ENCODE results near the gene PCDH15.

PCDH15 gene

DNA sequence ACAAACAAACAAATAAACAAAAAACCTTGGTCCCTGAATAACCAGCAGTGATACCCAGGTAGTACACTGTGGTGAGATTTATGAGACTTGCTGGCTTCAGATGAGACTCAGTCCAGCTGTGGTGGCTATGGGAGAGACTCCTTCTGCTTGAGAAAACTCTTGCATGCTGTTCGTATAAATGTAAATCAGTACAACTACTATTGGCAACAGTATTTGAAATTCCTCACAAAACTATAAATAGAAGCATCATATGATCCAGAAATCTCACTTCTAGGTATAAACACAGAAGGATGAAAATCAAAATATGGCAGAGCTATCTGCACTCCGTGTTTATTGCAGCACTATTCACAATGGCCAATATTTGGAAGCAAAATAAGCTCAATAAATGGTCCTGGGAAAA is 692.1 kb downstream of the PCDH15 start:
- no peak for DNase-seq

DNA sequence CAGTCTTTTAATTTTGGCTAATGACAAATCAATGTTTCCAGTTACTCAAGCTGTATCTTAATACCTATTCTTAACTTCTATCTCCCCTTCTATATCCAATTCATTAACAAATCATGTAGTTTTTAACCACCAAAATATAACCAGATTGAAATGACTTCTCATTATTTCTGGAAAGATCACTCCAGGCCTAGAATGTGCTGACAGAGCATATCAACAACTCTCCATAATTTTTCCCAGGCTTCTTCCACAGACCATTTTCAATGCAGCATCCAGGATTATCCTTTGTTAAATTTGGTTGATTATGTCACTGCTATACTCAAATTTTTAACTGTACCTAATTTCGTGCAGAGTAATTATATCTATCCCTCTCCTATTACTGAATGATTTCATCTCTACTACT is 704.1 kb downstream of the PCDH15 start:
- no peak for DNase-seq

DNA sequence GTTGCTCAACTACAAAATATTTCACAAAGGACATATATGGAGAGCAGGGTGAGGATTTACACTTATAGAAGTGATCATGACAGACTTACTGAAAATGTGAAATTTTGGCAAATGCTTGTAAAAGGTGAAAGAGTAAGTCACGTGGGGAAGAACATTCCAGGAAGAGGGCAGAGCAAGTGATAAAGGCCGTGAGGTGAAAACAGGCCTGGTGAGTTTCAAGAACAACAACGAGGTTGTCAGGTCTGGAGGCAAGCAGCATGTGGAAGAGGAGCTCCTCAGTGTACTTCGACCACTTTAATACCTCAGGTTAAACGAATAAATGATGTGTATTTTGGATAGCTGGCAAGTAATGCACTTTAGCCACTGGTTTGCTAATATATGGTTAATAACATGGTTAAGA is 706.7 kb downstream of the PCDH15 start:
- DNase-seq = no peak

DNA sequence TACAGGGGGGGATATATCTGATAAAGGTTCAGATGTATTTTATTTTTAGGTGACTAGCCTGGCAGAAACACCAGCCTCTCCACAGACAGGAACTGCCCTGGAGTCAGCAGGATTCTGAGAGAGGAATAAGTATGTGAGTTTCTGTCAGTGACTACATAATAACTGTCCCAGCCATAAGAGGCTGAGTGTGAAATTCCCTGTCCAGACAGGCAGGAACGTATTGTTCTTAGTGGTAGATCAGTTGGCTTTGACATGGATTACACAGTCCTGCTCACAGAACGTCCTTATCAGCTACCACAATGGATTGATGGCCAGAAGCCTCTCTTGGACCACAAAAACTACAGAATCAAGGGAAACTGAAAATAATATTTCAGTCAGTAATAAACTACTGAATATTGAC is 709.8 kb downstream of the PCDH15 start:
- DNase-seq = no peak

DNA sequence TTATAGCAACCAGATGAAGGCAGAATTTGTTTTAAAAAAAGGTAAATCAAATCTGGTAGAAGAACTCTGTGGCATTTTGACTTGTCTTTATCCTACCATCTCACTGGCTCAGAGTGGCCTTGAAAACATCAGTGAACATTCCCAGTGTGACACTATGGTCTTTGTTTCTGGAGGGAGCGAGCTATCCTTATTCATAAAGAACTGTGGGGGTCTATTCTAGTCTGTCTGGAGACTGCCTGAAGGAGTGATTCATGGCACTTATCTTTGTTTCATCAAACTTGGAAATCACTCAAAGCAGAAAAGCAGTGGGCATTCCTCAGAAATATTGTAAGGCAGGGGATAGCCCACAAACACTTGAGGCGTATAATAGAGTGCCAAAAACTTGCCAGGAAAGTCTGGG is 719.1 kb downstream of the PCDH15 start:
- DNase-seq = no peak

DNA sequence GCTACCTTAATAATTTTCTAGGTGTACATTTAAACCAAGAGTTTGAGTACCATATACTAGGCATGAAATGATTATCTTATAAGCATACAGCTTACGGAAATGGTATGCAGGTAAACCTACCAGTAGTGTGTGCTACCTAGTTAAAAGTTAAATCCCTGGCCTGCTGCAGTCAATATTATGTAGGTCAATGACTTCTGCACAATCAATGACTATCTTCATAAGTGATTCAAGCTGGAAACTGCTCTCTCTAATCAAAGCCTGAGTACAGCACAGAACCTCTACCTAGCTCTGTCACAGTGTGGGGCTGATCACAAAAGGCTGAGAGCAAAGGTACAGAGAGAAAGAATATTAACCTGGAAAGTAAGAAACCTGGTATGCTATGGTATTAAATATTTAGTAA is 733.7 kb downstream of the PCDH15 start:
- no peak for DNase-seq

DNA sequence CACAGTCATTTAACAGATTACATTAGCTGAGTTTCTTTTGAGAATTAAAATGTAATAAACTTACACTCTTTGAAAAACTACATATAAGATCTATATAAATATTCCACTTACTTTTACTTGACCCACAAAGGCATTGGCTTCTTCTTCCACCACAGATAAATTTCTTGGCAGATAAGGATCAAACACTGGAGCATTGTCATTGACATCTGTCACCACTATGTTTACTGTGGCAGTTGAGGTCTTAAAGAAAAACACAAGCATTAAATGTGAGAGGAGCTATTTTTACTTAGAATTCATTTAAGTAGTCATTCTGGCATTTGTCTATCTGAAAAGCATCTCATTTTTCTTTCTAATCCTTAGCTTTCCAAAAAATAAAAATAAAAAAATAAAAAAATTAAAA is 734.4 kb downstream of the PCDH15 start:
- no peak for DNase-seq

DNA sequence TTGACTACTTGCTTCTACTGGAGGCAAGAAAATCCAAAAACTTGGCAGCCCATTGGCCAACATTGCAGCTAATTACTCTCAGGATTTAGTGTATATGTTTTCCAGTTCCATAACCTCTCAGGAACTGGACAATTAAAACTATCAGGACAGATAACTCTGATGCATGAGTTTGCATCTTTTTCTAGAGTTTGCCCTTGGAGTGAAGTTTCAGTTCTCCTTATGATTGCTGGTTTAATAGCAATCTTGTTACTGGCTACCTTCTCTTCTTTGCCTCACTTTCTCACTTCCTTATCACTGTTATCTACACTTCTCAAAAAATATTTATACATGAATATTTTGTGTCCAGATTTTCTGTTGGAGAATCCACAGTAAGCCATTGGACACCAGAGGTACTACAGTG is 735.9 kb downstream of the PCDH15 start:
- DNase-seq = no peak

DNA sequence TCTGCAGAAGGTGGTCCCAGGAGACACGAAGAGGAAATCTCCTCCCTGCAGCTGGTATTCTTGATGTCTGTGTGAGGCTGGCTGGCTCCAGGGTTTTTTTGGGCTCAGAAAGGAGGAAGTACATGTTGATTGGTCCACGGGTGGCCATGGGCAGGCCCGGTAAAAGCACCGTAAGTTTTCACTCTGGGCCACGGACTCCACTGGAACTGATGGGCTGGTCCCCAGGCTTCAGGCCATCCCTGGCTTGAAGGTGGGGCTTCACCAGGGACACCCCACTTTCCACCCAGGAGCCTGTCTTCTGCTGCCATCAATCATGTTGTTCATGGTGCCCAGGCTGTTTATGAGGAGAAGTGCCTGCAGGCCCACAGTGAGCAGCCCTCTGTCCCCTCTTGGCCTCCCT is 736.8 kb downstream of the PCDH15 start:
- no peak for DNase-seq

DNA sequence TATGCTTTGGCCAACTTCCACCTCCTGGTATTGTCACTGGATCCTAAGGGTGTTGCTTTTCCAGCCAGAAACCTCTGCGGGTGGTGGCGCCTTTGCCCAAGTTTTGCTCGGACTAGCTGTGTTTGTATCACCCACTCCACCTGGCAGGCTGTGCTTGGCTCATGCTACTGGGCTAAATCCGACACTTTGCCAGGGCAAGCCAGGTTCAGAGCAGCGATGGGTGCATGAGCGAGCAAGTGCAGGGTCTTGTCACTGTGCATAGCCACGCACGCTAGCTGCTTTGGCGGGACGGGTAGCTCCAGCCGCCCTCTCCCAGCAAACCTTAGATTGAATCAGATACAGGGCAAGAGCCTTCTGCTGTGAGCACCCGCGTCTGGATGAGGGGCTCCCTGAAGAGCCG is 737.5 kb downstream of the PCDH15 start:
- DNase-seq = no peak

DNA sequence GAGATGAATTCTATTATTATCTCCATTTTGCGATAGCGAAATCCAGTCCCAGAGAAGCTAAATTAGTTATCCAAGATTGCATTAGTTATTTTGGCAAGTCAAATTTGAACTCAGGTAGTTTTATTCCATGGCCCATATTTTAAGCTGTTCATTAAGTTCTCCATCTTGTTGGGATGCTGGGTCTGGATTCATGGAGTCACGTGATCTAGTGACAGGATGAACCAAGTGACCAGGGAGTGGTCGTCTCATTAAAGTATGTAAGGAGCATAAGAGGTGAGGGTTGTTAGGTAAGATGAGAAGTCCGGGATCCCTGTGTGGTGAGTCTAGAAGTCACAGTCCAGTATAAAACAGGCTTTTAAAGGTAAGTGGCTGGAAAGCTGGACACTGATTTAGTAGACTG is 740.5 kb downstream of the PCDH15 start:
- no peak for DNase-seq

DNA sequence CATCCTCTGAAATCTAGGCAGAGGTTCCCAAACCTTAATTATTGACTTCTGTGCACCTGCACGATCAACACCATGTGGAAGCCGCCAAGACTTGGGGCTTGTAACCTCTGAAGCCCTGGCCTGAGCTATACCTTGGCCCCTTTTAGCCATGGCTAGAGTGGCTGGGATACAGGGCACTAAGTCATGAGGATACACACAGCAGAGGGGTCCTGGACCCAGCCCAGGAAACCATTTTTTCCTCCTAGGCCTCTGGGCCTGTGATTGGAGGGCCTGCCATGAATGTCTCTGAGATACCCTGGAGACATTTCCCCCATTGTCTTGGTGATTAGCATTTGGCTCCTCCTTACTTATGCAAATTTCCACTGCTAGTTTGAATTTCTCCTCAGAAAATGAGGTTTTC is 743.7 kb downstream of the PCDH15 start:
- DNase-seq = no peak

DNA sequence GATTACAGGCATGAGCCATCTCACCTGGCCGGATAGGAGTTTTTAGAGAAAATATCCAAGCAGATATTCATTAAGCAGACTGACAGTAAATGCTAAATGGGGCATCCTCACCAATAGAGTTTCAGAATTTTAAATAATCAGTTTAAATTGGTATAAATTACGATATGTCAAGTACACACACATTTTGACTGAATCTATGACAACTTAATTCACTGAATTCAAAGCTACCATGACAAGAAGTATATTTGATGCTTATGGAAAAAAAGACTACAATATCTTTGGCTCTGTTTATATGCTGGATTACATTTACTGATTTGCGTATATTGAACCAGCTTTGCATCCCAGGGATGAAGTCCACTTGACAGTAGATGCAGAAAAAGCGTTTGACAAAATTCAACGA is 774.7 kb downstream of the PCDH15 start:
- DNase-seq = no peak

DNA sequence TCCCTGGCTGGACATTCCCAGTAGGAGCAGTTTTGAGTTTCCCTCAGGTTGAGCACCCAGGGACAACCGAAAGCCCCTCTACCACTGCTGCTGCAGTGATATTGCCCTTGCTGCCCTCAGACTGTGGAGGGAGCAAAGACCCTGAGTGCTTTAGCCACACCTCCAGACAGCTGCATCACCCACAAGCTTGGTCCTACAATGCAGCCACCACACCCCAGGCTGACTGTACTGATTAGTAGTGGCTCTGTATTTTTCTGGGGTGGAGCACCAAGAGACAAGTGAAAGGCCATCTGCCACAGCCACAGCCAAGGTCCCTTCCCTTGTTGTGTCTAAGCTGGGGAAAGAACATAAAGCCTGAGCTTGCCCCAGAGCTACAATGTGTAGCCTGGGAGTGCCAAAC is 789.9 kb downstream of the PCDH15 start:
- no peak for DNase-seq

DNA sequence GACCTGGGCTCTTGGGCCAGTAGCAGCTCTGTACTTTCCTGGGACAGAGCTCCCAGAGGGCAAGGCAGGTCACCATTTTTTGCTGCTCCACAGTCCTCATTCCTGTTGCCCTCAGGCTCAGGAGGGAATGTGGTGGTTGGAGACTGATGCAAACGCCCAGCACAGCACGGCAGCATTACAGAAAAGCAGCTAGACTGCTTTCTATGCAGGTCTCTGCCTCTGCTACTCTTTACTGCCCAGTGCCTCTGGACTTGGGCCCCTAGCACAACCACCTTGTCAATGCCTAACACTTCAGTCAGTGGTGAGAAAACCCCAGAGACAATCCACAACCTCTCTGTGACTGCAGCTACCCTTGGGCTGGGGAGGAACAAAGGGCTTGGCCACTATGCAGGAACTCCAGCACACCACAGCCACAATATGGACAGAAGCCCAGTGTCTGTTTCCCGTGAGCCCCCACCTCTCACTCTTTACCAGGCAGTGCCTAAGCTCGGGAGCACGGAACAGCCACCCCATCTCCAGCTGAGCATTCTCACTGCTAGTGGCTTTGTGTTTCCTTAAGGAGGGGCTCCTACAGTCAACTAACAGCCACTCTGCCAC is 790.6 kb downstream of the PCDH15 start:
- DNase-seq = no peak

DNA sequence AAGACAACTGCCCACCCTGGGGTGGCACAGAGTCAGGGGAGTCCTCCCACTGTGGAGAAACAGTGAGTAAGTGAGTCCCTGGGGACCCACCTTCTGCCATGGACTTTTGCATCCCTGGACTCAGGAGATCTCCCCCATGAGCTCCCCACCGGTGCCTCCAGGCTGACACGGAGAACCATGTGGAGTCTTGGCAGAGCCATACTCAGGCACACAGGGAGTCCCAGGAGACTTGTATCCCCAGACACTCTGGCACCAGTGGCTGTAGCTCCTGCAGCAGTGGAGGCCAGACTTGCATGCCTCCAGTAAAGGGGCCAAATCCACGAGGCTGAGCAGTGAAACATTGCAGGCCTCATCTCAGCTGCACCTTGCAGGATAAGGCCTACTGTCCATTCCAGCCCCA is 791.4 kb downstream of the PCDH15 start:
- no peak for DNase-seq

DNA sequence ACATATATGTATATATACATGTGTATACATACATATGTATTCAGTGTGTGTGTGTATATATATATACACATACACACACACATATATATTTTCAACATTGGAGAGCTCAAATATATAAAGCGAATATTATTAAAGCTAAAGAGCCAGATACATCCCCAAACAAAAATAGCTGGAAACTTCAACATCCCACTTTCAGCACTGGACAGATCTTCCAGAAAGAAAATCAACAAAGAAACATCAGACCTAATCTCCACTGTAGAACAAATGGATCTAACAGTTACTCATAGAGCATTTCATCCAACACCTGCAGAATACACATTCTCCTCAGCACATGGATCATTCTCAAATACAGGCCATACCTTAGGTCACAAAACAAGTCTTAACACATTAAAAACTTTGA is 799.0 kb downstream of the PCDH15 start:
- no peak for DNase-seq

DNA sequence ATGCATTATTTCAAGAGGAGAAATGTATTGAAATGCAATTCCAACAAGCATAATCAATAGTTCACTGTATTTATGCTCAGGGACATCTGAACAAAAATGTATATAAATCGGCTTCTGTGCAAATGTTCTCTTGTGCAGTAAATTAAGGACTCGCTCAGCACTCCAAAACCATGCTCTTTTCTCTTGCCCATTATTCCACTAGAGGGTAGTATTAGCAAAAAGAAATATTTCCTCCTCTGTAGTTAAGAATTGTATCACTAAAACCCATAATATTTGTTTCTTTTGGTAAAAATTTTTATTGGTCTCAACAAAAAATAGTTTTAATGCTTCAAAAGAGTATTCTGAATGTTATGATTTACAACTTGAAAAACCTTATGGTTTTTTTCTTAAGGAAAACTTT is 803.1 kb downstream of the PCDH15 start:
- DNase-seq = no peak

DNA sequence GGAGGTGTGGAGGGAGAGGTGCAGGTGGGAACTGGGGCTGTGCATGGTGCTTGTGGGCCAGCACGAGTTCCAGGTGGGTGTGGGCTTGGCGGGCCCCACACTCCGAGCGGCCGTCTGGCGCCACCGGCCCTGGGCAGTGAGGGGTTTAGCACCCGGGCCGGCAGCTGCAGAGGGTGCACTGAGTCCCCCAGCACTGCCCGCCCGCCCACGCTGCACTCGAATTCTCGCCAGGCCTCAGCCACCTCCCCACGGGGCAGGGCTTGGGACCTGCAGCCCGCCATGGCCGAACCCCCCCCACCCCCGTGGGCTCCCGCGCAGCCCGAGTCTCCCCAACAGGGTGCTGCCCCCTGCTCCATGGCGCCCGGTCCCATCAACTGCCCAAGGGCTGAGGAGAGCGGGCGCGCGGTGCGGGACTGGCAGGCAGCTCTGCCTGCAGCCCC is 810.2 kb downstream of the PCDH15 start:
- no peak for DNase-seq

DNA sequence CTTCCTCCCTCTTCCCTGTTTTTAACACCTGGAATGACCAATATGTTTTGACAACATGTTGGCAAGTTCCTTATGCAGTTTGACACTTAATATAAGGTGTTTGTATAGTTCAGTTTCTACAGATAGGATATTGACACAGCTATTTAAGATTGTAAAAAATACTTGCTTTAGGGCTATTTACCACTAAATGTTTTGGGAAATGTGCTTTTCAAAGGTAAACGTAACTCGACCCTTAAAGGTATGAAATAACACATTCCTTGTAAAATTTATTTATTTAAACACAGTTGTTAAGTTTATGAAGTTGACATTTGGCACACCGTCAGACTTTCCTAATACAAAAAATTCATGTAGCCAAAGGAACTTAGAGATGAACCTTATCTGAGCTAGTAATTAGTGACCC is 817.6 kb downstream of the PCDH15 start:
- no peak for DNase-seq

DNA sequence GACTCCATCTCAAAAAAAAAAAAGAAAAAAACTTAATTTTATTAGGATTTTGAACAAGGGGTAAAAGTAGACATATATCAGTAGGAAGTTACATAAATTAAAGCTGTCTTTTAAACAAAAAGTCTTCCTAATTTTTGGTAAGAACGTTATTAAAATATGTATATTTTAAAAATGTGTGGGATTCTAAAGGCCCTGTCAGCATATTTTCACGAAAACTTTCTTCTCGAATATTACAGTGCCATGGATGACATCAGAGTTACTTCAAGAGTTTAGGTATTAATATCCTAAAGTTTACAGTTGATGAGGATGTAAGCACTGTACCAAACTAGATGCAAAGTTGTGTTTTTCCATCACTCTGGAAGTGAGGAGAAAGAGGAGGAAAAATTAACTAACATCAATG is 820.8 kb downstream of the PCDH15 start:
- DNase-seq = no peak

DNA sequence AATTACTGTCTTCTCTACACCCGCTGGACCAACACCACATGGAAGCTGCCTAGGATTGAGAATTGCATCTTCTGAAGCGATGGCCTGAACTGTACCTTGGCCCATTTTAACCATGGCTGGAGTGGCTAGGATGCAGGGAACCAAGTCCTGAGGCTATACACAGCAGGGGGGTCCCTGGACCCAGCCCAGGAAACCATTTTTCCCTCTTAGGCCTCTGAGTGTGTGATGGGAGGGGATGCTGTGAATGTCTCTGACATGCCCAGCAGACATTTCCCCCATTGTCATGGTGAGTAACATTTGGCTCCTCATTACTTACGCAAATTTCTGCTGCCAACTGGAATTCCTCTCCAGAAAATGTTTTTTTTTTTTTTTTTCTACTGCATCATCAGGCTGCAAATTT is 822.7 kb downstream of the PCDH15 start:
- no peak for DNase-seq

DNA sequence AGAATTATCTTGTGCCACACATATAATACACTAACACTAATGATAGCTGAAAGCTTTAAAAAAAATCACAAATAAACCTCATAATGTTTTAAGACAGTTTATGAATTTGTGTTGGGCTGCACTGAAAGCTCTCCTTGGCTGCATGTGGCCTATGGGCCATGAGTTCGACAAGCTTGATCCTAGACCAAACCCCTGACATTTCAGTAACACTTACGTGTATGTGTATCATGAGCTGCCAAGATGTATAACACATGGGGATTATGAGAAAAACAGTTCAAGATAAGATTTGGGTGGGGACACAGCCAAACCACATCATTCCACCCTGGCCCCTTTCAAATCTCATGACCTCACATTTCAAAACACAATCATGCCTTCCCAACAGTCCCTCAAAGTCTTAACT is 823.8 kb downstream of the PCDH15 start:
- DNase-seq = no peak

DNA sequence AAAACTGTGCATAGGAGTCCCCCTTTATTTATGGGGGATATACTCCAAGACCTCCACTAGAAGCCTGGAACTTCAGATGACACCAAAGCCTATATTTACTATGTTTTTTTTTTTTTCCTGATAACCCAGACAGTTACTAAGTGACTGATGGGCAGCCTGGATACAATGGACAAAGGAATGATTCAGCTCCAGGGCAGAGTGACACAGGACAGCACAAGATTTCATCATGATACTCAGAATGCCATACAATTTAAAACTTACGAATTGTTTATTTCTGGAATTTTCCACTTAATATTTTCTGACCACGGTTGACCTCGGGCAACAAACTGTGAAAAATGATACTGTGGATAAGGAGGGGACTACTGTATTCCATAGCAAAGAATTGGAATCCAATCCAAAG is 843.6 kb downstream of the PCDH15 start:
- no peak for DNase-seq

DNA sequence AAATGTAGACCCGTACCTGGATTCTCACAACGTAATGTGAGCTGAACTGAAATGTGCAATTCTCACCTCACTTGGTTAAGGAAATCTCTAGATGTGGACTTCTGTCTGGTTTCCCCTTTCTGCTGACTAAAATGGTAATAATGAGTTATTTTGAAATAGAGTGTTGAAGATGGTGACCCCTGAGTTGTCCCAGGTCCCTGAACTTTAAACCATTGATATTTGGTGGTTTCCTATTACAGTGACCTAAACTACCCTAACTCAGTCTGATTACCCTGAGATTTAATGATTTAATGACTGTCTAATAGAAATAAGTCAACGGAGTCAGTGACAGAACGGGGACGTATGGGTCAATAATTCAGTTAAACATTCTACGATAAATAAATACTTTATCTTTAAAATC is 845.9 kb downstream of the PCDH15 start:
- no peak for DNase-seq
